HG02981 (cell line): ENCODE measurements around the gene DOK7.

Experiments used
- ATAC-seq: cut with Tn5 transposase; IDR thresholded peaks from one replicate; pipeline ENCODE4 v1.9.1; 2021; ENCODE audit warnings: mild to moderate bottlenecking, moderate library complexity; ENCODE audit not compliant: unreplicated experiment

DOK7 gene

DNA sequence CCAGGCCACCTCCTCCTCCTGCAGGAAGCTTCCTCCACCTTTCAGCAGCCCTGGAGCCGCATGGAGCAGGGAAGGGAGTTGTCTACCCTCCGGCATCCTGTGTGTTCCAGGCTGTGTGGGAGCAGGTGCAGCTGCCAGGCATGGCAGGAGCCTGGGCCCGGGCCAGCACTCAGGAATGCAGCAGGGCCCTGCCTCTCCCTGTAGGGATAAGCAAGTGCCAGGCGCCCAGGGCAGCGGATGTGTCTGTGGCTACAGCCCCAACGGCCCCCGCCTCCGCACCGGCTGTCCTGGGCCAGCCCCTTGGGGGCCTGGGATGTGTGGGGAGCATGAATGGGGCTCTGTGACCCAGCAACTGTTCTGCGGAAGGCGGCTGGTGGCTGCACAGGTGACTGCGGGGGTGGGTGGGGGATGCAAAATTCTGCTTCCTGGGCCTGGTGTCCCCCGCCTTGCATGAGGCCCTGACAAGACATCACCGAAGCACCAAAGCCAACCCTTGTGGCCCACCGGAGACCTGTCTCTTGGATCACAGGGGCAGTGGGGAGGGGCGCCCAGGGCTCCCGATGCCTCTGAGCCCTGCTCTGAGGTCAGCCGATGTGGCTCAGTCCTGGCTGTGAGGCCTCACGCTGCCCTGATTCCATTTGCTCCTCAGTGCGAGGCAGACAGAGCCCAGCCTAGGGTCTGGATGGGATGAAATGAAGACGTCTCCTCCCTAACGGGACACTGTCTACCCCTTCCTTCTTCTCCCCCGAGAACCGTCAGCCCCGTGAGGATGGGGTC lies 1.4 kb upstream of the DOK7 start:
- no peak for ATAC-seq

DNA sequence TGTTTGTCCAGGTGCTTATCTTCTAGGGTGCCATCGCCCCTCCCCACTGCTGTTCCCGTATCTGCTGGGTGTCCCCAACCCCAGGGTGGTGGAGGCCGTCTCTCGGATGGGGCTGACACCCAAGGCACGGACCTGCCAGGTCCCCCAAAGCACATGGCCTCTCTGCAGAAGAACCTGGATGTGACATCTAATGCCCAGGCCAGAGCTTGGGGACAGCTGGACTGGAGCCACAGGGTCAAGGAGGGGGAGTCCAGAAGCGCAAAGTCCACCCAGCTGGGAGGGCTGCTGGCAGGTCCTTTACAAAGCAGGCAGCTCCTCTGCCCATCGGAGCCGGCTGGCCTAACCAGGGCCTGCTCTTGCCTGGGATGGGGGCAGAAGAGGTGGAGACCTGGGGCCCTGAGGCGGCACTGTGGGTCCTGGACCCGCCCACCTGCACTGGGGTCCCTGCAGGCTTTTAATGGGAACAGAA lies 751 bp upstream of the DOK7 start:
- no peak for ATAC-seq

DNA sequence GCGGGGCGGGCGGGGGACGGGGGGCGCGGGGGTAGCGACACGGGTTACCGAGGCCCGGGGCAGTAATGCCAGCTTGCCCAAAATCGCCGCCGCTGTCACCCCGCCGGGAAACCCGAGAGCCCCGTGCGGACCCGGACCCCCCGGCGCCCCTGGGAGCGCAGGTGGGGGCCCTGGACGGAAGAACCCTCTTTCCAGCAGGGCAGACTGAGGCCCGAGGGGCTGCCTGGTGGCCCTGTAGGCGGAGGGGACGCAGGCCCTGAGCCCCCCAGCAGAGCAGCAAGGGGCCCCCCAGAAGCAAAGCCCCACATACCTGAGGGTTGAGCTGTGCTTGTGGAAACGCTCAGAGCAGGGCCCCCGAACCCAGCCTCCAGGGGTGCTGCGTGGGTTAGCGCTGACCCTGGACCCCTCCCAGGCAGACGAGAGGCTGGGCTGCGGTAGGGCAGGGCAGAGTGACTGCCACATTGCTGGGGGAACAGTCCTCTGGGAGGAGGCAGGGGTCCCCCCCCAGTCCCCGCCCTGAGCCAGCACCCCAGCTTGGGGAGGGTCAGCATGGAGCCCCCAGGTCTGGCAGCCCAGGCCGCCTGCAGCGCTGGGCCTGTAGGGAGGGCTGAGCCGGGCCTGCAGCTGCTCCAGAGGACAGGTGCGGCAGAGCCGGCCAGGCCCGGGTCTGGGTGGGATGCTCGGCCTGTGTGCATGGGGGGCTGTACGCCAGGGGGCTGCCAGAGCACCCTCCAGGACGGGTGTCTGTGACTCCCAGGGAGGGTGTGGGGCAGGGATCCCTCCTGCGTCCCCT lies 646 bp downstream of the DOK7 start:
- ATAC-seq: no peak

DNA sequence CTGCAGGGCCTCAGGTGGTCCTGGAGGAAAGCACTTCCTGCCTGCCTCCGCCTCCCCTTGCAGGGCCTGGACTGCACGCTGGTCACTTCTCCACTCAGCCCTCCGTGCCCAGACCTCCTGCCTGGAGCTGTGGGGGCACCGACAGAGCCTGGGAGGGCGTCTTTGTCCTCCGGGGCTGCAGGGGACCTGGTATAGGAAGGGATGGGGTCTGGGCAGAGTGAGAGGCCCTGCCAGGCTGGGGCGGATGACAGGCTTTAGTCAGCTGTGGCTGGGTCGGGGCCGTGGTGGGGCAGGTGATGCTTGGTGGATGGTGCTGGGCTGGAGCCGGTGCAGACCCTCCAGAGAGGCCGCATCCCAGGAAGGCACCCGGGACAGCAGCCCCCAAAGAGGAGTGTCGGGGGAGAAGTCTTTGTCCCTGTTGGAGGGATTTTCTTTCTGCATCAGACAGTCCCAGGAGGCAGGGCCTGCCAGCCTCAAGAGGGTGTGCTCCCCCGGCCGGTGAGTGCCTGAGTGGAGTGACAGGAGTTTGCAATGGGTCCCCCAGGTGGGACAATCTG lies 1.3 kb downstream of the DOK7 start:
- no peak for ATAC-seq

DNA sequence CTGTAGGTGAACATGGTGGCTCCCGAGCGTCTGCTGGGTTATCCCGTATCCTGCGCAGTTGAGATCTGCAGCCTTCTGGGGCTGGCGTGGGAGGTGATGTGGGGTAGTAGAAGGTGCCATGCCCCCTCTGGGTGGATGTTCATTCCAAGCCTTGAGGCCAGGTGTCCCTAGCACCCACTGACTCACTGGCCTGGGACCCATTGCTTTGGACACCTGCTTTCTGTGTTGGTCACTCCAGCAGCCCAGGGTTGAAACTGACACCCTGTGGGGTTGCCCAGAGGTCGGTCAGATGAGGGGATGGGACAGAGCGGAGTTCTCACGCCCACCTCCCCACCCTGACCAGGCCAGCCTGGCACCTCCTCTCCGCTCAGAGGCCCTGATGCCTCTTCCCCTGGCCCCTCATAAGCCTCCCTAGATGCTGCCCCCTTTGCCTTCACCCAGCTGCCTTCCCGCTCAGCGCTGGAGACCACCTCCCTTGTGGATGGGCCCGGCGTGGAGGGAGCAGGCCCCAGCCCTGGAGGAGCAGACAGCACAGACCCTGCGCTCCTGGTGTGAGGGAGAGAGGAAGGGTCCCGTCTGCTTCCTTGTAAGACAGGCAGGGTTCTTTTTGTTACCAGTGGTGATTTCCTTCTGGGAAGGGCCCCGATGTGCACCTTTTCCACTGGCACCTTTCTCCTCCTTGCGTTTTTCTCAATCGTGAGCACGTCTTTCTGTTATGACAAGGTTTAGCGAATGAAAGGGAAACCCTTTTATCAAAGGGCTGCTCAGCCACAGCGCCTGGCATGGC lies 2.0 kb downstream of the DOK7 start:
- no peak for ATAC-seq

DNA sequence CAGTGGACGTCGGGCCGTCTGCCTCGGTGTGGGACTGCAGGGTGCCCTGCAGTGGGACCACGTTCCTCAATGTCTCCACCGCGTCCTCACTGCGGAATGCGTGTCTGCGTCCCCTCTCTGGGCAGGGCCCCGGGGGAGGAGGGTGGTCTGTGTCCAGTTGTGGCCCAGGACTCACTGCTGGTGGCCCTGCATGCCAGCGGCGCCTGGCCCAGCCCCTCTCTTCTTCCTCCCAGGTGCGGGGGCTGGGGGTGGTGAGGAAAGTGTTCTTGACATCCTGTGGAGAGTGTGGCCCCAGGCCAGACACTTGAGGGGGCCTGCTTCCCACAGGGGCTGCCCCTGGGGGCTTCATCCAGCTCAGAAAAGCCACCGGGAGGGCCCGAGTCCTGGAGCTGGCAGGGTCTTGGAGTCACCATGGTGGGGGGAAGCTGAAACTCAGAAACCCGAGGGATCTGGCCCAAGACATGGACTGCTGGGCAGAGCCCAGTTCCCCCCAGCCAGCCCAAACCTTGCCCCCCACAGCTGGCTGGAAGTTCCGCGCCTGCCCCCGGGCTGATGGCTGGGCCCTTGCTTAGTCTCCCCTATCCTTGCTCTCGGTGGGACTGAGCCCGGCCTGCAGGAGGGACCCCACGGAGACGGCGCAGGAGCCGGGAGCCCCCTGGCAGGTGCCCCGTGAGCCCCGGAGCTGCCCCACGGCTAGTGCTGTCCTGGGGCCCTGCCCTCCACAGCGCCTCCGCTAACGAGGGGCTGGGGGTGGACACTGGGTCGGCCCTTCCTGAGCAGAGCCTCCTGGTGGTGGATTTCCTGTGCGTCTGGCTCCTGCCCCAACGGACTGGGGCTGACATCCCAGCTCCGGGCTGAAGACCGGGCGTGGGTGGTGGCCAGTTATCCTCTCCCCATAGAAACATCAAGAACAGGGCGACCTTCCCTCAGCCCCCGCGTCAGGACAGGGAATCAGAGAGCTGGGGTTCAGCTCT lies 2.9 kb downstream of the DOK7 start:
- ATAC-seq: no peak

DNA sequence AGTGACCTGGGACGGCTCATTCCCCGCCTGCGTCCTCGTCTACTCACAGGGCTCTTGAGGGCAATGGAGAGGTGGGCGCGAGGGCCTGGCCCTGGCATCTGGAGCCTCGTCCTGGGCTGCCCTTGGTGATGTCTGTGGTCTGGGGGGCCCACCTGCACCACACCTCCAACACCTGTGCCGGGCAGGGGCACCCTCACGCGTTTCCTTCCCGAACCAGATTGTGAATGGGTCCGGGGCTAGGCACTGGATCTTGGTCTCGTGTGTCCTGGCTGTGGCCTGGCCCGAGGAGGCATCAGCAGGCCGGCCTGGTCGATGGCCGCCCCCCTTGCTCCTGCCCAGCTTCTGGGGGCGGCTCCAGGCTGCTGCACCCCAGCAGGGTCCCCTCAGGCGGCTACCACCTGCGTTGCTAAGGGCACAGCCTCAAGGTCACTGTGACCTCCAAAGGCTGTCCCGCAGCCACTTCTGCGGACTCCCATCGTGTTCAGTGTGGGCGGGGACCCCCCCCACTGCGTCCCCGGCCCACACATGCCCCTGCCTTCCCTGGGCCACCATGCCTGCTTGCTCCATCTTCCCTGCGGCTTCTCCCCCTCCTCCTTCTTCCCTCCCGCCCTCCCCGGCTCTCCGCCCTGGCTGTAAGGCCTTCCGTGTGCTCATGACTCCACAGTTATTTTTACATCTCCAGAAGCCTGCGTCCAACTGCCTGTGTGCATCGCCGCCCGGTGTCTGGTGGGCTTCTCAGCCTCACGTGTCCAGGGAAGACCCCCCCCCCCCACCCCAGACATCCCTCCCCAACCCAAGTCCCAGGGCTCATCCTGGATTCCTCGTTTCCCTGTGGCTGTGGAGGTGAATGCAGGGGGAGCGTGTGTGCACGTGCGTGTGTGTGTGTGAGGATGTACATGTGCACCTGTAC lies 3.8 kb downstream of the DOK7 start:
- ATAC-seq: no peak

DNA sequence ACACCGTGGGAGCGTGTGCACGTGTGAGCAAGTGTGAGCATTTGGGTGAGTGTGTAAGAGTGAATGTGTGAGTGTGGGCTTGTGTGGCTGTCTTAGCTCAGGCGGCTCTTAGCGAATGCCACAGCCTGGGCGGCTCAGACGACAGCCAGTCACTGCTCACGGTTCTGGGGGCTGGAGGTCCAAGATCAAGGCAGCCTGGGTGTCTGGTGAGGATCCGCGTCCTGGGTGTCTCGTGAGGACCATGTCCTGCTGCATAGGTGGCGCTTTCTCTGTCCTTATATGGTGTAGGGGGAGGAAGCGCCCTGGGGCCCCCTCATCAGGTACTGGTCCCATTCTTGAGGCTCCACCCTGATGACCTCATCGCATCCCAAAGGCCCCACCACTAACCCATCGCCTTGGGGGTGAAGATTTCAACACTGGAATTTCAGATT lies 4.5 kb downstream of the DOK7 start:
- no peak for ATAC-seq

DNA sequence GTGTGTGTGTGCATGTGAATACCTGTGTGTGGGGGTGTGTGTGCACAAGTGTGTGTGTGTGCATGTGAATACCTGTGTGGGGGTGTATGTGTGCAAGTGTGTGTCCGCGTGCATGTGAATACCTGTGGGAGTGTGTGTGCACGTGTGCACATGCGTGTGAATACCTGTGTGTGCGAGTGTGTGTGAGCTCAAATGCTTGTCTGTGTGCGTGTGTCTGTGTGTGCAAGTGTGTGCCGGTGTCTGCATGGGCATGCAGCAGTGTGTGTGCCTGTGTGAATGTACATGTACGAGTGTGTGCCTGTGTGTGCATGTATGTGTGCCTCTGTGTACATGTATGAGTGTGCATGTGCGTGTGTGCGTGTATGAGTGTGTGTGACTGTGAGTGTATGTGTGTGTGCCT lies 5.0 kb downstream of the DOK7 start:
- no peak for ATAC-seq

DNA sequence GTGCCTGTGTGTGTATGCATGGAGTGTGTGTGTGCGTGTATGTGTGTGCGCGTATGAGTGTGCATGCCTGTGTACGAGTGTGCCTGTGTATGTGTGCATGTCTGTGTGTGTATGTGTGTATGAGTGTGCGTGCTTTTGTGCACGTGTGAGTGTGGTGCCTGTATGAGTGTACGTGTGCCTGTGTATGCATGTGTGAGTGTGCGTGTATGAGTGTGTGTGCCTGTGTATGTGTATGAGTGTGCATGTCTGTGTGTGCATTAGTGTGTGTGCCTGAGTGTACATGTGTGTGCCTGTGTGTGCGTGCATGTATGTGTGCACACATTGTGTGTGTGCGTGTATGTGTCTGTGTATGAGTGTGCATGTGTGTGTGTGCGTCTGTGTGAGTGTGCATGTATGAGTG lies 5.7 kb downstream of the DOK7 start:
- no peak for ATAC-seq

DNA sequence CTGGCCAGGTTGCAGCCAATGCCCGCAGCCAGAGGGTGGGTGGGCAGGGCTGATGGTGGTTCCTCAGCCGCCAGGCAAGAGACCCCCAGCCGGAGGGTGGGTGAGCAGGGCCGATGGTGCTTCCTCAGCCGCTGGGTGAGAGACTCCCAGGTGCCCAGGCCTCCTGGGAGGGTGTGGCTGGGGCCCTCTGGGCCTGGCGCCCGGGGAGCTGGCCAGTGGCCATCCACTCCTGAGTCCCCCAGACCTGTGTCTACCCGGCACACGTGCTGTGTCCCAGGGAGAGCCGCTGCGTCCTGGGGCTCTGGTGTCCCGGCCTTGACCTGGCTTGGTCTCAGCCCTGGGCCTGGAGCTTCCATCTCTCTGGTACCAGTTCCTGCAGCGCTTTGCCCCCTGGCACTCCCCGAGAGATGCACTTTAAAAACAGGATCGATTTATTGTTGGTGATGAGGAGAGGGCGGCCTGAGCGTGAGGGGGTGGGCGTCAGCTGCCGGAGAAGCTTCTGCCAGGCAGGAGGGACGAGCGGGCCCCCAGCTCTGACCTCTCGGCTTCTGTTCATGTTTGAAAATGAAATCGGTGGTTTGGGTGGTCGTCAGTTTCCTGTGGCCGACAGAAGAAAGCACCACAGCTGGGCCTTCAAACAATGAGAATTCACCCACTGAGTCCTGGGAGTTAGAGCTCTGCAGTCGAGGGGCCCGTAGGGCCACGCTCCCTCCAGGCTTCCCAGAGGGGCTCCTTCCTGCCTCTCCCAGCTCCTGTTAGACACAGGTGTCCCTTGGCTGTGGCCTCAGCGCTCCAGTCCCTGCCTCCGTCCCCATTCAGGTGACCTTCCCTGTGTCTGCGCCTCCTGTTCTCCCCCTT lies 6.5 kb downstream of the DOK7 start:
- no peak for ATAC-seq

DNA sequence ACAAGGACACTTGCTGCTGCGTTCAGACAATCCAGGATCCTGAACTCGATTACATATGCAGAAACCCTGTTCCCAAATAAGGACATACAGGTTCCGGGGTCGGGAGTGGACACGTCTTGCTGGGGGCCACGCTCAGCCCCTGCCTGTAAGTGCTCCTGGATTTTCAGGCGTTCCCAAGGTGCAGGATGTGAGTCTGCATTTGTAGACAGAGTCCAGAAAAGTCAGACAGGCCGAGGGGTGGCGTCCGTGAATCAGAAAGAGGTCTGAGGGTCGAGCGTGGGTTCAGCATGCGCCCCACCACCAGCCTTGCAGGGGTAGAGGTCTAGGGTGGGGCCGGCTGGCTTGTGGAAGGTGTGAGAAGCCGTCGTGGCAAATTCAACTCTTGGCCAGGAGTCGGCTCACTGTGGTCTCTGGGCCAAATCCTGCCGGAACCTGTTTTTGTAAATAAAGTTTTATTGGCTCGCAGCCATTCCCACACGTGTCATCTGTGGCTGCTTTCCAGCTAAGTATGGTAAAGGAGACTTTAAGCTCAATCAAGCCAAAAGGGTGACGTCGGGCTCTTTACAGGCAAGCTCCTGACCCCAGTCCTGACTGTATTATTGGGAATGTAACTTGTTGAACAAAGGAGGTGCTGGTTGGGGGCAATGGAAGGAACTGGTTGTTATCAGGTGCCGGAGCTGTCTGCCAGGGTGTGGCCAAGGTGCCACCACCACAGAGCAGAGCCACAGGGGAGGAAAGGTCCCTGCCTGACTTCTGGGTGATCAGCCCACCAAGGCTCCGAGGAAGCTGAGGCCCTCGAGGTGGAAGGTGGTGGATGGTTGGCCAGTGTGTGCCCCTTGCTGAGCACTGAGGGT lies 7.4 kb downstream of the DOK7 start:
- ATAC-seq: no peak

DNA sequence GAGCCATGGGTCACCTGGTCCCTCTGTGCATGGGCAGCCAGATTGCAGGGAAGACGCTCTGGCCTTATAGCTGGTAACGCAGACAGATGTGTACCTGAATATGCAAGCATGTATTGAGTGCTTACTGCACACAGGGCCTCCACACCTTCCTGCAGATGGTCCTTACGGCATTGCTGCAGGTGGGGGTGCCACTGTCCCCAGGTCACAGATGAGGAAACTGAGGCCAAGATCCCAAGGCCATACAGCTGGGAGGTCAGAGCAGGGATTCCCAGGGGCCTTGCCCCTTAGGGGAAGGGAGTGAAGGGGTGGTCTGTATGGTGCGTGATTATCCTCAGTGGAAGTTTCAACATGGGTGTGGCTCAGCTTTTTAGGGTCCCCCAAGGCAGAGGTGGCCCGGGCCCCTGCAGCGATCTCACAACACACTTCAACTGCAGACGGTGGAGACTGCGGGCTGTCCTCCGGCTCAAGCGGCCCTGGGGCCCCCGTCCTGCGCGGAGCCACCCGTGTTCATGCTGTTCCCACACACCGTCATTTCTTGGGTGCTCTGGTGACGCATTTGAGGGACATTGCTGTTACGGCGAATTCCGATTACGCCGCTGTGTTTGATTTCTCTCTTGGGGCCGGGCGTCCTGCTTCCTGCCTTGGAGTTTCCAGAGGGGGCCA lies 8.1 kb downstream of the DOK7 start:
- no peak for ATAC-seq

DNA sequence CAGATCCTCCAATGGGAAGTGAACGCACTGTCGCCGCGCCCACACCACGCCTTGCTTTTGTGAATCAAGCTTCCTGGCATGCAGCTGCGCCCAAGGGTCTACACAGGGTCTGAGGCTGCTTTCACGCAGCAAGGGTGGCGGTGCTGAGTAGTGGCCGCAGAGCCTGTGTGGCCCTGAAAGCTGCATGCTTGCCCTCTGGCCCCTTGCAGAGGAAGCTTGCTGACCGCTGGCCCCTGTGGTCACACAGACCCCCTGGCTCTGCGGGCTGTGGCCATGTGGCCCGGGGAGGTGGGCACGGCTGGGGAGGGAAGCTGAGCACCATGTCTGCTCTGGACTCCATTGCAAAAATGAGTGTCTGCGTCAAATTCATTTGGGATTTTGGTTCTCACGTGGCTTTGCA lies 8.8 kb downstream of the DOK7 start:
- no peak for ATAC-seq

DNA sequence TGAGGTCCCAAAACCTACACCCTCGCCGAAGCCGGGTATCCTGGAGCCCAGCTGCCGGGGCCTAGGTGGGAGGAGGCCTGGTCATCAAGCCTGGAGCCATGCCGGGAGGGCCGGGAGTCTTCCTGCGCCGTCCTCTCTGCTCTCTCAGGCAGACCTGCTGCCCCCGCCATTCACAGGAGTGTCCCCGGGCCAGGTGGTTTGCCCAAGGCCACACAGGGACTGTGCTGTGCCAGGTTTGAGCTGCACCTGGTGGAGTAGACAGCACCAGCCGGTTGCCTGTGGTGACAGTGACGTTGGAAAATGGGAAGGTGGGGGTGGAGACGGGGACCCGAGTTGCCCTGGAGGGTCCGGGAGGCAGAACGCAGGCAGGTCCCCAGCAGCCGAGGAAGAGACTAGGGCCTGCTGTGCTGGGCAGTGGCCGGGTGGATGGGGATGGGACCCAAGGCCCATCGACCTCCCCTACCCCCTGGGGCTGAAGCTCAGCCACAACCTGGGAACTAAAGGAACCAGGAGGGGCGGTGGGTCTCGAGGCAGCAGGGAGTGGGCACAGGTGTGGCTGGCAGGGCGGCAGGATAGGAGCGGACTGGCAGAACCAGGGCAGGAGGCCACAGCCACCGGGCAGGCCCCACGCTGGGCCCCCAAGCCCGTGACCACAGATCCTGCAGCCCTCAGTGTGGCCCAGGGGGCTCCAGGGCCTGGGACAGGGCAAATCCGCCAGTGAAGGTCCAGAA lies 9.5 kb downstream of the DOK7 start:
- no peak for ATAC-seq
